Measurements from ENCODE around the gene FAM240B.

DNA sequence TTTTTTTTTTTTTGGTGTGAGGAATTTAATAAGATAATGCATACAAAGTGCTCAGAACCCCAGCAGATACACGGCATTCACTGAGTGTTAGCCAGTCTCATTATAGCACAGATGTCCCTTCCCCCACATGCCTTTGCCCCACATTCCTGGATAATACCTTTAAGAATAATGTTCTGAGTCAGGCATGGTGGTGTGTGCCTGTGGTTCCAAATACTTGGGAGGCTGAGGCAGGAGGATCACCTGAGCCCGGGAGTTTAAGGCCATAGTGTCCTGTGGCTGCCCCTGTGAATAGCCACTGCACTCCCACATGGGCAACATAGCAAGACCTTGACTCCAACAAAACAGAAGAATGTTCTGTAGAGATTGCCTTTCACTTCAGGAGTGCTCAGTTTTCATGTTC is 75.3 kb downstream of the FAM240B start:
- TF ChIP-seq TEAD4 (IDR thresholded peaks at IDR 0.05) (no peak), CEBPB (IDR thresholded peaks at IDR 0.05) (no peak), CREB1 (IDR thresholded peaks at IDR 0.05; ENCODE audit: low read depth) (no peak)
